ENCODE data around the gene UBR1.
A peak's percentile ranks its signal among the peaks of the same experiment; 100 is the strongest.

UBR1 gene

DNA sequence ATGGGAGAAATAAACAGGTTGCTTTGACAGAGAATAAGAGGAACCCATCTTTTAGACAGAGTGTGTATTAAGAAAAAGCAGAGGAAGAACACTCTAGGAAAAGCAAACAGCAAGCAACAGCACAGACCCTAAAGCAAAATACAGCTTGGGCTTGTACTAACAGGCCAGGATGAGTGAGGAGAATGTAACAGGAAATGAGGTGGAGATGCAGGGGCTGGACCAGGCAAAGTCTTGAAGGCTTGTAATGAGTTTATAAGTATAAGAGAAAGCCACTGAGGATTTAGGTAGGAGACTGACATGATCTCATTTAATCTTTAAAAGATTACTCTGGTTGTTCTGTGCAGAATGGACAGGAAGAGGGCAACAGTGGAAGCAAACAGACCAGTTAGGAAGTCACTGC, 4.9 kb downstream of the UBR1 start:
- H3K4me3 ChIP-seq (ENCODE audit: low read depth, low read length): no peak overlapping the region
- no peak for DNase-seq (ENCODE audit: low read depth, low spot score)
- TF ChIP-seq, protein P1, sequence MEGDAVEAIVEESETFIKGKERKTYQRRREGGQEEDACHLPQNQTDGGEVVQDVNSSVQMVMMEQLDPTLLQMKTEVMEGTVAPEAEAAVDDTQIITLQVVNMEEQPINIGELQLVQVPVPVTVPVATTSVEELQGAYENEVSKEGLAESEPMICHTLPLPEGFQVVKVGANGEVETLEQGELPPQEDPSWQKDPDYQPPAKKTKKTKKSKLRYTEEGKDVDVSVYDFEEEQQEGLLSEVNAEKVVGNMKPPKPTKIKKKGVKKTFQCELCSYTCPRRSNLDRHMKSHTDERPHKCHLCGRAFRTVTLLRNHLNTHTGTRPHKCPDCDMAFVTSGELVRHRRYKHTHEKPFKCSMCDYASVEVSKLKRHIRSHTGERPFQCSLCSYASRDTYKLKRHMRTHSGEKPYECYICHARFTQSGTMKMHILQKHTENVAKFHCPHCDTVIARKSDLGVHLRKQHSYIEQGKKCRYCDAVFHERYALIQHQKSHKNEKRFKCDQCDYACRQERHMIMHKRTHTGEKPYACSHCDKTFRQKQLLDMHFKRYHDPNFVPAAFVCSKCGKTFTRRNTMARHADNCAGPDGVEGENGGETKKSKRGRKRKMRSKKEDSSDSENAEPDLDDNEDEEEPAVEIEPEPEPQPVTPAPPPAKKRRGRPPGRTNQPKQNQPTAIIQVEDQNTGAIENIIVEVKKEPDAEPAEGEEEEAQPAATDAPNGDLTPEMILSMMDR (IDR thresholded peaks at IDR 0.05; ENCODE audit: low read depth, low read length): no peak
- in situ Hi-C loops (cut with HindIII; ENCODE audit: low sequenced_read_pairs): no loop called here

DNA sequence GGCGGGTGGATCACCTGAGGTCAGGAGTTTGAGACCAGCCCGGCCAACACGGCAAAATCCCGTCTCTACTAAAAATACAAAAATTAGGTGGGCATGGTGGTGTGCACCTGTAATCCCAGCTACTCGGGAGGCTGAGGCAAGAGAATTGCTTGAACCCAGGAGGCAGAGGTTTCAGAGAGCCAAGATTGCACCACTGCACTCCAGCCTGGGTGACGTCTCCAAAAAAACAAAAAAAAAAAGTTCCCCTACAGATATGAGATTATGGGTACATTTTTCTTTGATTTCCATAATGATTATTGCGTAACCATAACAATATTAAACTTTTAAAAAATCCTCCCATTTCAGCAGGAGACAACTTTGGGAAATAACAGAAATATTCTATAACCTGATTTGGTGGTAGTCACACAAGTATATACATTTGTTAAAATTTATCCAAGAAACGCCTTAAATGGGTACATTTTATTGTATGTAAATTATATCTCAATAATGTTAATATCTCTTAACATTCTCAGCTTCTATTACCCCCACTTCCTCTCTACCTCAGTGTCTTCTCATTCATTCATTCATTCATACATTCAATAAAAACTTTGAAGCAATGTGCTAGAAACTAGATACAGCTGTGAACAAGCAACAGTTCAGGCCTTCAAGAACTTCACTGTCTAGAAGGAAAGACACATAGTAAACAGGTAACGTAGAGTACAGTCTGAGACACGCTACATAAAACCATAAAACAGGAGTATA, 6.6 kb downstream of the UBR1 start:
- DNase-seq (ENCODE audit: low read depth, low spot score): no peak
- in situ Hi-C loops (cut with HindIII; ENCODE audit: low sequenced_read_pairs): no loop called here
- no peak overlapping the region for H3K4me3 ChIP-seq (ENCODE audit: low read depth, low read length)
- TF ChIP-seq, protein P1 (IDR thresholded peaks at IDR 0.05; ENCODE audit: low read depth, low read length): no peak

DNA sequence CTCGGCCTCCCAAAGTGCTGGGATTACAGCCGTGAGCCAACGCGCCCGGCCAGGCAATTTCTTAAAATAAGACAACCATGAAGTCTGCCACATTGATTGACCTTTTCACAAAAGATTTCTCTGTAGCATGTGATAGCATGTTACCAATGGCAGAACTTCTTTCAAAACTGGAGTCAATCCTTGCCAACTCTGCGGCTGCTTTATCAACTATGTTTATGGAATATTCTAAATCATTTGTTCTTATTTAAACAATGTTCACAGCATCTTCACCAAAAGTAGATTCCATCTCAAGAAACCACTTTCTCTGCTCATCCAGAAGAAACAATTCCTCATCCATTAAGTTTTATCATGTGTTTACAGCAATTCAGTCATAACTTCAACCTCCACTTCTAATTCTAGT, 9.4 kb downstream of the UBR1 start:
- DNase-seq (ENCODE audit: low read depth, low spot score): no peak
- in situ Hi-C loops (cut with HindIII; ENCODE audit: low sequenced_read_pairs): no loop called here
- no peak overlapping the region for H3K4me3 ChIP-seq (ENCODE audit: low read depth, low read length)
- TF ChIP-seq, protein P1 (IDR thresholded peaks at IDR 0.05; ENCODE audit: low read depth, low read length): no peak

DNA sequence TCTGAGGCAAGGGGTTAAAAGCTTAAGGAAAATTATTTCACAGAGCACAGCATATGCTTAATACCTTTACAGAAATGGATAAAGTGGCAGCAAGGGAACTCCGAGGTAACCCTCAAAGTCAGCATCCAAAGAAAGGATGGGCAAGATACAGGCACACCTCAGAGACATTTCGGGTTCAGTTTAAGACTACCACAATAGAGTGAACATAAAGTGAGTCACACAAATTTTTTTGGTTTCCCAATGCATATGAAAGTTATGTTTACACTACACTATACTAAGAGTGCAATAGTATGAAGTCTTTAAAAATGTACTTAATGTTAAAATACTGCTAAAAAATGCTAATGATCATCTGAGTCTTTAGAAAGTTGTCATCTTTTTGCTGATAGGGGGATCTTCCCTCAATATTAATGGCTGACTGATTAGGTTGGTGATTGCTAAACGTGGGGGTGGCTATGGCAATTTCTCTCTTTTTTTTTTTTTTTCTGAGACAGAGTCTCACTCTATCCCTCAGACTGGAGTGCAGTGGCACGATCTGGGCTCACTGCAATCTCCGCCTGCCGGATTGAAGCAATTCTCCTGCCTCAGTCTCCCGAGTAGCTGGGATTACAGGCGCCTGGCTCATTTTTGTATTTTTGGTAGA, 10.0 kb downstream of the UBR1 start:
- TF ChIP-seq, protein P1 (IDR thresholded peaks at IDR 0.05; ENCODE audit: low read depth, low read length): no peak
- in situ Hi-C loops (cut with HindIII; ENCODE audit: low sequenced_read_pairs): no loop called here
- no peak overlapping the region for H3K4me3 ChIP-seq (ENCODE audit: low read depth, low read length)
- peak; percentile 23 for DNase-seq (ENCODE audit: low read depth, low spot score)

DNA sequence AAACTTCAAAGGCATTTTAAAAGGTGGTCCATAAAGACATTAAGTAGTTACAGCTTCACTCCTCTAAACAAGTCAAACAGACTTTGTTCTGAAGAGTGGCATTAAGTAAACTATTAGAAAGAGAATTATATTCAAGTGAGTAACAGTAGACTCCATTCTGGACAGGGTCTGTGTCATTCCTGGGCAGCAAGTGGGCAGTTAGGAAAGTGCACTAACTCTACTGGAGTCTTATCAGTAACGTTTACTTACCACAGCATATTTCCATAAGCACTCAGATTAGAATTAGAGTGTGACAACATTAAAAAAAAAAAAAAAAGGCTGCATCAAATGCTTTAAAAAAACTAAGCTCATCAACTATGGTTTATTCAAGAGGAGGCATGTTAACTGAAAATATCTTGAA, 10.6 kb downstream of the UBR1 start:
- in situ Hi-C loops (cut with HindIII; ENCODE audit: low sequenced_read_pairs): no loop called here
- TF ChIP-seq, protein P1 (IDR thresholded peaks at IDR 0.05; ENCODE audit: low read depth, low read length): no peak
- no peak overlapping the region for H3K4me3 ChIP-seq (ENCODE audit: low read depth, low read length)
- peak; percentile 28 for DNase-seq (ENCODE audit: low read depth, low spot score)

DNA sequence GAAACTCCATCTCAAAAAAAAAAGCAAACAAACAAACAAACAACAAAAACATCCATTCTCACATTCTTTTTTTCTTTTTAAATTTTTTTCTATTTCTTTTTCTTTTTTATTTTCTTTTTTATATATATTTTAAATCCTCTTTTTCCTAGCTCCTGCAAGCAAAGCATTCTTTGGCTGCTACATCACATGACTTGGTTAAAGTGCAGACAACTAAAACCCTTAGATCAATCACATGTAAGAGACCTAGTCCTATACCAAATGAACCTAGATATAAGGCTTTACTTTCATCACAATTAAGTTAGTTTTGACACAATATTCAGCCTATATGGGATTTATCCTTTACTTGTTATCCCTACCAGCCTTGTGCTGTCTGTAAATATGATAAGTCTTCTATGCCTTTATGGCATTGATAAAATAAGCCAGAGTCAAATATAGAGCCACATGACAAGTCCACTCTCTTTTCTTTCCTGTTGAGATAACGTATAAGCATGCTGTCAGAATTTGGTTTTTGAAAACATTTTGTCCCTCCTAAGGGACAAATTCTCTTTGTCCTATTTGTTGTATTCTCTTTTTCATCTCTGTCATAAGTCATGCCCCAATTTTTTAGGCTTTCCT, 11.3 kb downstream of the UBR1 start:
- TF ChIP-seq, protein P1 (IDR thresholded peaks at IDR 0.05; ENCODE audit: low read depth, low read length): no peak
- DNase-seq (ENCODE audit: low read depth, low spot score): no peak
- in situ Hi-C loops (cut with HindIII; ENCODE audit: low sequenced_read_pairs): no loop called here
- no peak overlapping the region for H3K4me3 ChIP-seq (ENCODE audit: low read depth, low read length)
